H1 (cell line): ENCODE data around the gene F10. TPM values are rescaled to one million over a fixed set of nuclear protein-coding genes. Genes with fewer than 3 reads are reported as not detected.

Experiments used
- ASH2L ChIP-seq: fragments of 200-600, 300-600 bp; sonication (generic); IDR thresholded peaks from one replicate; pipeline ENCODE4 v1.7.1; 2017; ENCODE audit warnings: low read length
- CHD7 ChIP-seq: fragments of 300-600 bp; sonication (generic); IDR thresholded peaks from 2 replicates; pipeline ENCODE4 v1.7.1; 2012; ENCODE audit warnings: low read length, moderate library complexity, mild to moderate bottlenecking, inconsistent platforms; ENCODE audit not compliant: insufficient replicate concordance
- CTBP2 ChIP-seq: IDR thresholded peaks from 2 replicates; pipeline ENCODE4 v1.7.0; 2011; ENCODE audit warnings: borderline replicate concordance, mild to moderate bottlenecking, moderate library complexity, mixed read lengths, low read length; ENCODE audit not compliant: insufficient read depth, insufficient read length
- KDM5A ChIP-seq: fragments of 200-600 bp; IDR thresholded peaks from 2 replicates; pipeline ENCODE4 v1.7.1; 2012; ENCODE audit warnings: mild to moderate bottlenecking, low read length, inconsistent platforms, mixed read lengths
- SIX5 ChIP-seq: IDR thresholded peaks from 2 replicates; pipeline ENCODE4 v1.6.1; 2011; ENCODE audit warnings: mild to moderate bottlenecking, low read depth, low read length
- SP2 ChIP-seq: IDR thresholded peaks from 2 replicates; pipeline ENCODE4 v1.6.1; 2012; ENCODE audit warnings: mild to moderate bottlenecking, low read length, inconsistent platforms
- polyA plus RNA-seq, 7 experiments: library from polyadenylated mRNA; depleted of rRNA in 3 of 7; stranded (reverse) in 5 of 7; unstranded in 2 of 7; fragments of >200 nt in 5 of 7; fragments of 200-250 nt in 2 of 7; gene quantifications; 1 replicate in 5 of 7; 2 replicates in 1 of 7; 4 replicates in 1 of 7; pipeline versions ENCODE4 v1.2.1 to v1.2.3, GENCODE V29; 2011 to 2013; ENCODE audit warnings: missing spikeins in 2 of 7, mixed read lengths in 2 of 7
- total RNA-seq: library from RNA; stranded (reverse); fragmentation: NEBNext Ultra II Directional; extraction: Animal tissue kit (Norgen Biotek cat#: 25700); gene quantifications from 2 replicates; pipeline ENCODE4 v1.2.1, GENCODE V29; 2021

The F10 gene
- total and polyA plus RNA-seq, 2 of the 8 experiments (the other 6 are each of a cell fraction or from before 2014, with no cell fraction given) = 2.0 to 4.2 TPM

GRCh38 chr13:113176822-113177221 is 54.2 kb downstream of the F10 start (continued):
- no peak for TF ChIP-seq CHD7
- TF ChIP-seq SIX5 = no peak
- TF ChIP-seq SP2 = no peak
- TF ChIP-seq ASH2L = no peak
- no peak for TF ChIP-seq CTBP2
- TF ChIP-seq KDM5A = no peak
